ENCODE data around the gene CLASP1. TPM values are rescaled to one million over a fixed set of nuclear protein-coding genes. Genes with fewer than 3 reads are reported as not detected.

CLASP1 gene
- total RNA-seq, 1 donor from 2014 or later, result 110 TPM

- TF ChIP-seq CTCF (IDR thresholded peaks at IDR 0.05) (no peak), EZH2 (IDR thresholded peaks at IDR 0.05) (no peak), EZH2phosphoT487 (IDR thresholded peaks at IDR 0.05) (no peak)
- Mint-ChIP-seq H3K27ac (no peak overlapping the region), H3K27me3 (ENCODE audit: insufficient read depth, low read depth) (peaks cover 2% of the 10 kb centered on the region), H3K9me3 (peaks cover 2% of the 10 kb centered on the region), H3K4me1 (no peaks in the 10 kb centered on the region), H3K4me3 (no peak overlapping the region), H3K36me3 (peaks cover 22% of the 10 kb centered on the region)
- Histone ChIP-seq H3F3A (ENCODE audit: low read depth) (no peaks in the 10 kb centered on the region), H3K27ac (no peak overlapping the region), H3K4me3 (no peak overlapping the region), H3K79me2 (ENCODE audit: low read depth) (peaks cover 98% of the 10 kb centered on the region), H3K9me3 (ENCODE audit: low read depth) (no peaks in the 10 kb centered on the region), H3K4me2 (no peak overlapping the region), H3K36me3 (no peaks in the 10 kb centered on the region), H2AFZ (replicated peaks) (no peak overlapping the region), H4K20me1 (ENCODE audit: low read depth) (peaks cover 69% of the 10 kb centered on the region), H3K27me3 (no peaks in the 10 kb centered on the region), H3K9ac (no peak overlapping the region), H3K4me1 (peaks cover 10% of the 10 kb centered on the region)
- DNase-seq (ENCODE audit: low spot score), result no peak
Measured at GRCh38 chr2:121588357-121588756, 60.9 kb downstream of the CLASP1 start.

DNA sequence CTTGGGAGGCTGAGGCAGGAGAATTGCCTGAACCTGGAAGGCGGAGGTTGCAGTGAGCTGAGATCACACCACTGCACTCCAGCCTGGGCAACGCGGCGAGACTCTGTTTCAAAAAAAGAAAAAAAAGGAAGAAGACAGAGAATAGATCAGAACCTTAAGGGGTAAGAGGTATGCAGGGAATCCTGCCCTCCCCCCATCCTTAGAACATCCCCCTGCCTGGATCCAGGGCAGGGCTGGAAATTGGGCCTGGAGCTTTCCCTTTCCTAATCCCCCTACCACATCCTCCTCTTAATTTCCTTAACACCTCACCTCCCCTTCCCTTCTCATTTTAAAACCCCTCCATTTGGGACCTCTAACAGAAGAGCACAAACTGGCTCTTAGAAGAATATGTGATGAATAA is 62.1 kb downstream of the CLASP1 start:
- Histone ChIP-seq H3K27ac (no peak overlapping the region), H3K4me1 (peaks cover 10% of the 10 kb centered on the region), H4K20me1 (ENCODE audit: low read depth) (peaks cover 62% of the 10 kb centered on the region), H3K4me2 (no peak overlapping the region), H3K36me3 (no peaks in the 10 kb centered on the region), H3K9ac (no peak overlapping the region), H3K4me3 (no peak overlapping the region), H3K79me2 (ENCODE audit: low read depth) (peaks cover 92% of the 10 kb centered on the region), H3F3A (ENCODE audit: low read depth) (no peaks in the 10 kb centered on the region), H3K9me3 (ENCODE audit: low read depth) (no peaks in the 10 kb centered on the region), H2AFZ (replicated peaks) (no peak overlapping the region), H3K27me3 (no peaks in the 10 kb centered on the region)
- Mint-ChIP-seq H3K4me3 (no peak overlapping the region), H3K36me3 (peaks cover 18% of the 10 kb centered on the region), H3K27me3 (ENCODE audit: insufficient read depth, low read depth) (peaks cover 2% of the 10 kb centered on the region), H3K4me1 (no peaks in the 10 kb centered on the region), H3K9me3 (no peaks in the 10 kb centered on the region), H3K27ac (no peak overlapping the region)
- no peak for TF ChIP-seq CTCF (IDR thresholded peaks at IDR 0.05)
- no peak for TF ChIP-seq EZH2 (IDR thresholded peaks at IDR 0.05)
- no peak for TF ChIP-seq EZH2phosphoT487 (IDR thresholded peaks at IDR 0.05)
- DNase-seq (ENCODE audit: low spot score), result no peak

- peaks cover 9% of the 10 kb centered on the region for H3K36me3 Mint-ChIP-seq
- H3K27ac ChIP-seq, result no peak overlapping the region
- DNase-seq (ENCODE audit: low spot score), result no peak
- no peaks in the 10 kb centered on the region for H3K9me3 ChIP-seq (ENCODE audit: low read depth)
- H3K79me2 ChIP-seq (ENCODE audit: low read depth), result peaks cover 88% of the 10 kb centered on the region
- no peaks in the 10 kb centered on the region for H3F3A ChIP-seq (ENCODE audit: low read depth)
- H3K27ac Mint-ChIP-seq, result no peak overlapping the region
- H2AFZ ChIP-seq (replicated peaks), result no peak overlapping the region
- H3K4me2 ChIP-seq, result no peak overlapping the region
- H3K9me3 Mint-ChIP-seq, result no peaks in the 10 kb centered on the region
- peaks cover 13% of the 10 kb centered on the region for H3K4me1 ChIP-seq
- H3K4me1 Mint-ChIP-seq, result peaks cover under 1% of the 10 kb centered on the region
- no peak overlapping the region for H3K4me3 ChIP-seq
- peaks cover 2% of the 10 kb centered on the region for H3K27me3 Mint-ChIP-seq (ENCODE audit: insufficient read depth, low read depth)
- no peaks in the 10 kb centered on the region for H3K27me3 ChIP-seq
- no peak overlapping the region for H3K9ac ChIP-seq
- TF ChIP-seq CTCF (IDR thresholded peaks at IDR 0.05), result no peak
- TF ChIP-seq EZH2phosphoT487 (IDR thresholded peaks at IDR 0.05), result no peak
- TF ChIP-seq EZH2 (IDR thresholded peaks at IDR 0.05), result no peak
- no peaks in the 10 kb centered on the region for H3K36me3 ChIP-seq
- H4K20me1 ChIP-seq (ENCODE audit: low read depth), result peaks cover 54% of the 10 kb centered on the region
- H3K4me3 Mint-ChIP-seq, result no peak overlapping the region
Measured at GRCh38 chr2:121584741-121585140, 64.5 kb downstream of the CLASP1 start.
